CD4-positive, alpha-beta T cell treated with Interleukin-6 for 4 hours (primary cell): ENCODE measurements around the gene SPOPL.
A peak's percentile ranks its signal among the peaks of the same experiment; 100 is the strongest.
"Not testable (repeated sequence)": the region's sequence is repeated elsewhere in the genome, so short reads cannot be mapped to it uniquely, and the experiment has no call there.

Experiments
- DNase-seq: peaks from one replicate; pipeline ENCODE4 v3.0.0-alpha.2; 2020; ENCODE audit warnings: mixed read lengths

The SPOPL gene

GRCh38 chr2:138501425-138502254 is at the start of gene SPOPL:
Gene SPOPL (plus strand): TSS chr2:138501770. CDS start chr2:138550217, 48,447 bp downstream.
- DNase-seq, result peak; percentile 85

- no peak for DNase-seq
These were observed 49.2 kb upstream of the SPOPL start for GRCh38 chr2:138452324-138452723.

- no peak for DNase-seq
These were observed 47.8 kb upstream of the SPOPL start for GRCh38 chr2:138453815-138454214.

- DNase-seq, result no peak
These were observed 46.8 kb upstream of the SPOPL start for GRCh38 chr2:138454761-138455160.

- DNase-seq, result no peak
These were observed 46.3 kb upstream of the SPOPL start for GRCh38 chr2:138455275-138455674.

- no peak for DNase-seq
These were observed 45.9 kb upstream of the SPOPL start for GRCh38 chr2:138455691-138456090.

GRCh38 chr2:138462689-138463088 is 38.9 kb upstream of the SPOPL start:
- not testable (repeated sequence) for DNase-seq

- DNase-seq, result no peak
These were observed 33.0 kb upstream of the SPOPL start for GRCh38 chr2:138468617-138469016.

- no peak for DNase-seq
These were observed 32.2 kb upstream of the SPOPL start for GRCh38 chr2:138469411-138469810.

GRCh38 chr2:138470941-138471340 is 30.6 kb upstream of the SPOPL start:
- no peak for DNase-seq

- DNase-seq, result no peak
These were observed 27.3 kb upstream of the SPOPL start for GRCh38 chr2:138474100-138474825.

- no peak for DNase-seq
These were observed 26.2 kb upstream of the SPOPL start for GRCh38 chr2:138475277-138475776.

- DNase-seq, result no peak
These were observed 25.4 kb upstream of the SPOPL start for GRCh38 chr2:138476186-138476585.

- no peak for DNase-seq
These were observed 24.6 kb upstream of the SPOPL start for GRCh38 chr2:138476940-138477339.

- DNase-seq, result not testable (repeated sequence)
These were observed 18.8 kb upstream of the SPOPL start for GRCh38 chr2:138482796-138483195.

- no peak for DNase-seq
These were observed 16.6 kb upstream of the SPOPL start for GRCh38 chr2:138485019-138485418.

- DNase-seq, result no peak
These were observed 15.0 kb upstream of the SPOPL start for GRCh38 chr2:138486363-138487198.

- no peak for DNase-seq
These were observed 10.7 kb upstream of the SPOPL start for GRCh38 chr2:138490673-138491494.

- DNase-seq, result no peak
These were observed 10.1 kb upstream of the SPOPL start for GRCh38 chr2:138491495-138491862.

GRCh38 chr2:138492160-138492559 is 9.4 kb upstream of the SPOPL start:
- no peak for DNase-seq

GRCh38 chr2:138493334-138493733 is 8.2 kb upstream of the SPOPL start:
- DNase-seq, result no peak
